ENCODE results near the gene EME1. TPM values are rescaled to one million over a fixed set of nuclear protein-coding genes. Genes with fewer than 3 reads are reported as not detected.

The EME1 gene
- total and polyA plus RNA-seq, 2 of the 13 experiments (the other 11 are each of a cell fraction or from before 2014, with no cell fraction given) = 20.7 to 24.6 TPM

- in situ Hi-C loops (cut with HindIII; ENCODE audit: extremely low pct_ligation_motif_present, low pct_unique_long_range_greater_than_20kb) (no loop called here), intact Hi-C loops (cut with micrococcal nuclease; ENCODE audit: unreplicated experiment) (no loop called here)
- Histone ChIP-seq H3K4me2 (ENCODE audit: low read depth, low read length) (no peak overlapping the region), H3K27ac (ENCODE audit: extremely low read length, insufficient read depth, low read length) (no peak overlapping the region), H3K27me3 (ENCODE audit: control insufficient read depth in 1 of 2, insufficient read depth in 2 of 2, low read length in 2 of 2) (peaks cover 10 to 34% of the 10 kb centered on the region in 2 experiments; a peak in 3 of 5 replicates), H3K9ac (ENCODE audit: insufficient read depth, low read depth, low read length) (no peak overlapping the region), H3K36me3 (replicated peaks in 1 of 2; ENCODE audit: control insufficient read depth in 1 of 2, insufficient read depth in 2 of 2, low read length in 2 of 2) (no peaks in the 10 kb centered on the region), H3K9me3 (ENCODE audit: low read length) (no peaks in the 10 kb centered on the region), H3K4me3 (replicated peaks in 1 of 3; ENCODE audit: insufficient read depth in 1 of 3, low read depth in 2 of 3, low read length in 3 of 3) (no peak overlapping the region), H3K4me1 (ENCODE audit: insufficient read depth, low read length) (no peaks in the 10 kb centered on the region), H4K20me1 (ENCODE audit: insufficient read depth, low read length) (no peaks in the 10 kb centered on the region), H3K79me2 (ENCODE audit: insufficient read depth, low read length) (no peaks in the 10 kb centered on the region), H2AFZ (ENCODE audit: low read length) (no peak overlapping the region)
- ATAC-seq (no peak; the same call in 2 of the 3 replicates), FAIRE-seq (no peak), DNase-seq (ENCODE audit: low spot score) (no peak)
- under 1% methylated on average over 4 of the region's 4 CpGs for WGBS (ENCODE audit: low lambda C conversion rate)
- BruUV-seq (replicated peaks) = no TSS peak
- ChIA-PET POLR2A (no interaction called here), CTCF (ENCODE audit: low intra/inter-chr PET ratio, low total read pairs) (no interaction called here)
- no peak for TF ChIP-seq POGZ (CRISPR knock-in tag; IDR thresholded peaks at IDR 0.05)
- no peak for TF ChIP-seq ZNF138 (CRISPR knock-in tag; IDR thresholded peaks at IDR 0.05; ENCODE audit: low read depth)
- no peak for TF ChIP-seq THAP11 (CRISPR knock-in tag; IDR thresholded peaks at IDR 0.05)
- no peak for TF ChIP-seq ZBTB39 (CRISPR knock-in tag; IDR thresholded peaks at IDR 0.05)
- TF ChIP-seq ZFP90 (CRISPR knock-in tag; IDR thresholded peaks at IDR 0.05; ENCODE audit: borderline replicate concordance) = no peak
- TF ChIP-seq MXD1 (CRISPR knock-in tag; IDR thresholded peaks at IDR 0.05) = no peak
- no peak for TF ChIP-seq HCFC1 (IDR thresholded peaks at IDR 0.05; ENCODE audit: low read depth, low read length)
- no peak for TF ChIP-seq ZNF567 (CRISPR knock-in tag; IDR thresholded peaks at IDR 0.05; ENCODE audit: borderline replicate concordance)
- TF ChIP-seq ZNF484 (CRISPR knock-in tag; IDR thresholded peaks at IDR 0.05; ENCODE audit: borderline replicate concordance, low read depth) = no peak
- no peak for TF ChIP-seq ZNF230 (CRISPR knock-in tag; IDR thresholded peaks at IDR 0.05)
- no peak for TF ChIP-seq ZMYM2 (CRISPR knock-in tag; IDR thresholded peaks at IDR 0.05)
- TF ChIP-seq E2F1 (CRISPR knock-in tag; IDR thresholded peaks at IDR 0.05) = no peak
- TF ChIP-seq ZNF33A (CRISPR knock-in tag; IDR thresholded peaks at IDR 0.05; ENCODE audit: borderline replicate concordance) = no peak
- TF ChIP-seq ATF1 (CRISPR knock-in tag; IDR thresholded peaks at IDR 0.05) = no peak
- no peak for TF ChIP-seq PCBP2 (optimal IDR thresholded peaks at IDR 0.05; ENCODE audit: low read depth, low read length, poor library complexity, severe bottlenecking)
- no peak for TF ChIP-seq GRHL1 (CRISPR knock-in tag; conservative IDR thresholded peaks at IDR 0.05)
- TF ChIP-seq ZSCAN31 (CRISPR knock-in tag; IDR thresholded peaks at IDR 0.05; ENCODE audit: low read depth) = no peak
- no peak for TF ChIP-seq PHB2 (IDR thresholded peaks at IDR 0.05; ENCODE audit: partially characterized antibody)
- TF ChIP-seq ZNF878 (CRISPR knock-in tag; IDR thresholded peaks at IDR 0.05) = no peak
- no peak for TF ChIP-seq HNRNPLL (IDR thresholded peaks at IDR 0.05; ENCODE audit: low read depth, low read length, poor library complexity, severe bottlenecking)
Measured at GRCh38 chr17:50325906-50326305, 47.1 kb upstream of the EME1 start.
